ENCODE data around the gene MAP10.

The MAP10 gene

DNA sequence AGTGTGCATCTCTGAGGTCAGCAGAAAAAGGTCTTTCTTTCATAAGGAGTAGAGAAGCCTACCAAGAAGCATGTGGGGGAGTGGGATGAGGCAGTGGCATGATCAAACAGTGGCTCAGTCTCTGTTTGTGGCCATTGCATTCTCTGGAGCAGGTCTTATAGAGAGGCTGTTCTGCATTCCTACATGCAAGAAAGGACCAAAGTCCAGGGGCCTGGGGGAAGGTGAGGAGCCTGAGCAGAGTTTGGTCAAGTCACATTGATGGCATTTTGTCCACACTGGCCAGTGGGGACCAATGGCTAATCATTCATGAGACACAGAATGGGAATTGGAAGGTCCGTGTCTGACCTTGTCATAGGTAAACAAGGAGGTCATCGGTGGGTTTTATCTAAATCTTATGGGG is 25.4 kb downstream of the MAP10 start:
- ChIA-PET POLR2A (no interaction called here), CTCF (no interaction called here)
- no peak for DNase-seq (ENCODE audit: extremely low spot score)
- TF ChIP-seq CTBP1 (IDR thresholded peaks at IDR 0.05; ENCODE audit: borderline replicate concordance) (no peak), ZNF384 (IDR thresholded peaks at IDR 0.05) (no peak), TARDBP (IDR thresholded peaks at IDR 0.05) (no peak), NFRKB (IDR thresholded peaks at IDR 0.05) (no peak), FOXA1 (IDR thresholded peaks at IDR 0.05) (no peak), BHLHE40 (IDR thresholded peaks at IDR 0.05; ENCODE audit: borderline replicate concordance) (no peak), SP1 (IDR thresholded peaks at IDR 0.05) (no peak), L3MBTL2 (conservative IDR thresholded peaks at IDR 0.05) (no peak), ARNT (IDR thresholded peaks at IDR 0.05) (no peak), FOXK2 (IDR thresholded peaks at IDR 0.05) (no peak), HDGF (IDR thresholded peaks at IDR 0.05; ENCODE audit: borderline replicate concordance) (no peak), LEF1 (IDR thresholded peaks at IDR 0.05; ENCODE audit: borderline replicate concordance) (no peak), SUZ12 (IDR thresholded peaks at IDR 0.05) (no peak), FOXM1 (IDR thresholded peaks at IDR 0.05; ENCODE audit: borderline replicate concordance) (no peak), ELF4 (IDR thresholded peaks at IDR 0.05) (no peak)
- TF ChIP-seq, protein P1, sequence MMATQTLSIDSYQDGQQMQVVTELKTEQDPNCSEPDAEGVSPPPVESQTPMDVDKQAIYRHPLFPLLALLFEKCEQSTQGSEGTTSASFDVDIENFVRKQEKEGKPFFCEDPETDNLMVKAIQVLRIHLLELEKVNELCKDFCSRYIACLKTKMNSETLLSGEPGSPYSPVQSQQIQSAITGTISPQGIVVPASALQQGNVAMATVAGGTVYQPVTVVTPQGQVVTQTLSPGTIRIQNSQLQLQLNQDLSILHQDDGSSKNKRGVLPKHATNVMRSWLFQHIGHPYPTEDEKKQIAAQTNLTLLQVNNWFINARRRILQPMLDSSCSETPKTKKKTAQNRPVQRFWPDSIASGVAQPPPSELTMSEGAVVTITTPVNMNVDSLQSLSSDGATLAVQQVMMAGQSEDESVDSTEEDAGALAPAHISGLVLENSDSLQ (IDR thresholded peaks at IDR 0.05) = no peak

DNA sequence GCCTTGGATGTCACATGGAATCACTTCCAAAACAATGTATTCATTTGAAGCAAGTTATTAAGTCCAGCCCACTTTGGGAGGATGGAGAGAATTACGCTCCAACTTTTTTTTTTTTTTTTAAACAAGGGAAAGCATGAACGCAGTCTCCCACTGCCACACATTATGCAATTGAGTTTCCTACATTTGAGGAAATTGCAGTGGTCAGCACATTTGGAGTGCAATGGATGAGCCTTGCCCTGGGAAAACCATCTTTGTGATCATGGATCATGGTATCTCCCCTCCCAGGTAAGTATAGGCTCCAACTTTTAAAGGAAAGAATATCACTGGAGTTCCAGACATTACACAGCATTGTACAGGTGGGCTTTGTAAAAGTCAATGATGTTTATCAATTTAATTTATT is 26.7 kb downstream of the MAP10 start:
- DNase-seq (ENCODE audit: extremely low spot score) = no peak
- CTCF ChIA-PET = interaction anchor here (0.8 kb wide), 1 partner anchor 18 kb away, joined by 4 read pairs; no protein-coding TSS in a partner anchor
- TF ChIP-seq CTBP1 (IDR thresholded peaks at IDR 0.05; ENCODE audit: borderline replicate concordance) (no peak), FOXK2 (IDR thresholded peaks at IDR 0.05) (no peak), SUZ12 (IDR thresholded peaks at IDR 0.05) (no peak), ARNT (IDR thresholded peaks at IDR 0.05) (no peak), L3MBTL2 (conservative IDR thresholded peaks at IDR 0.05) (no peak), ELF4 (IDR thresholded peaks at IDR 0.05) (no peak), SP1 (IDR thresholded peaks at IDR 0.05) (no peak), FOXM1 (IDR thresholded peaks at IDR 0.05; ENCODE audit: borderline replicate concordance) (no peak), LEF1 (IDR thresholded peaks at IDR 0.05; ENCODE audit: borderline replicate concordance) (no peak), TARDBP (IDR thresholded peaks at IDR 0.05) (no peak), BHLHE40 (IDR thresholded peaks at IDR 0.05; ENCODE audit: borderline replicate concordance) (no peak), ZNF384 (IDR thresholded peaks at IDR 0.05) (no peak), FOXA1 (IDR thresholded peaks at IDR 0.05) (no peak), NFRKB (IDR thresholded peaks at IDR 0.05) (no peak), HDGF (IDR thresholded peaks at IDR 0.05; ENCODE audit: borderline replicate concordance) (no peak)
- TF ChIP-seq, protein P1 (IDR thresholded peaks at IDR 0.05) = no peak
- POLR2A ChIA-PET = no interaction called here

DNA sequence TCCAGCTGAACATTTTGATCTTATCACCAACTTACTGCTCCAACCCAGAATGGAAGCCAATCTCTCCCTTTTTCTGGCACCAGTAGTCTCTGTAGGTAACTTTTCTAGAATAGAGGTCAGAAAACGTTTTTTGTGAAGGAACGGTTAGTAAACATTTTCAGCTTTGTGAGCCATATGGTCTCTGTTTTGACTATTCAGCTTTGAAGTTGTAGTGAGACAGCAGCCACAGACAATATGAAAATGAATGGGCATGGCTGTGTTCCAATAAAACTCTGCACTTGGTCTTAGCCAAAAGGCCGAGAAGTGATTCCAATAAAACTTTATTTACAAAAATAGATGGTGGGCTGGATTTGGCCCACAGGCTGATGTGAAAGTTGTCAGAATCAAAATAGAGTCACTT is 28.9 kb downstream of the MAP10 start:
- no peak for DNase-seq (ENCODE audit: extremely low spot score)
- ChIA-PET POLR2A (no interaction called here), CTCF (no interaction called here)
- TF ChIP-seq FOXM1 (IDR thresholded peaks at IDR 0.05; ENCODE audit: borderline replicate concordance) = no peak
- no peak for TF ChIP-seq HDGF (IDR thresholded peaks at IDR 0.05; ENCODE audit: borderline replicate concordance)
- no peak for TF ChIP-seq FOXA1 (IDR thresholded peaks at IDR 0.05)

DNA sequence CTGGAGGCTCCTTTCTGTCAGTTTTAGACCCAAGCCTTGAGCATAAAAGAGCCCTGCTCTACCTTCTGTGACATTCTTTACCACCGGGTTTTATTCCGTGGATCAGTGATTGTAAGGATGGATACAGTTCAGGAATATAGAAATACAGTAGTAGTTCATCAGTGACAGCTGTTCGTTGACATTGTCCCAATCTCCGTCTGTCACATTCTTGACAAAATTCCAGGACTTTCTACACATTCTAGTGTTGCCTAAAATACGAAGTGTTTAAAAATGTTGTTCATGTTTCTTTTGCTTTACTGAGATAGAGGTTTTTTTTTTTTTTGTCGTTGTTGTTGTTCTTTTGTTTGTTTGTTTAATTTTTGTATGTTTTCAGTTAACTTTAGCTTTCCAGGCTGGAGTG is 29.9 kb downstream of the MAP10 start:
- ChIA-PET POLR2A (no interaction called here), CTCF (no interaction called here)
- DNase-seq (ENCODE audit: extremely low spot score) = no peak
- no peak for TF ChIP-seq FOXM1 (IDR thresholded peaks at IDR 0.05; ENCODE audit: borderline replicate concordance)
- TF ChIP-seq ELF4 (IDR thresholded peaks at IDR 0.05) = no peak
- no peak for TF ChIP-seq SP1 (IDR thresholded peaks at IDR 0.05)
- TF ChIP-seq LEF1 (IDR thresholded peaks at IDR 0.05; ENCODE audit: borderline replicate concordance) = no peak
- no peak for TF ChIP-seq L3MBTL2 (conservative IDR thresholded peaks at IDR 0.05)

DNA sequence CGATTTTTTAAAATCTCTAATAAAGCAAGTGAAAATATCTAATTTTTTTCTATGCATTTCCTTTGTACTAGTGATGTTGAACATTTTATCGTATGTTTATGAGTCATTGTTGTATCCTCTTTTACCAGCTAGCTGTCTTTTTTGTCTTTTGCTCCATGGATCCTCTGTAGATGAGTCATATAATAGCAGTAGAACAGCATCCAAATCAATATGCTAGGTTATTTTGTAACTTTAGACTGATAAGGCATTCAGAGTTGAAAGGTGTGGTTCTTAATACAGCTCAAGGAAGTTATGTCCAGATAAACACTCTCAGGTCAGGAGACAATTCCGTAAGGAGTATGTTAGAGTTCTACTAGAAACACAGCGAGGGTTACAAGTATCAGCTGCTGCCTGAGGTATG is 31.9 kb downstream of the MAP10 start:
- CTCF ChIA-PET = no interaction called here
- POLR2A ChIA-PET = no interaction called here
- TF ChIP-seq CTBP1 (IDR thresholded peaks at IDR 0.05; ENCODE audit: borderline replicate concordance) (no peak), SP1 (IDR thresholded peaks at IDR 0.05) (no peak), ZNF384 (IDR thresholded peaks at IDR 0.05) (no peak), TARDBP (IDR thresholded peaks at IDR 0.05) (no peak)
- DNase-seq (ENCODE audit: extremely low spot score) = no peak

DNA sequence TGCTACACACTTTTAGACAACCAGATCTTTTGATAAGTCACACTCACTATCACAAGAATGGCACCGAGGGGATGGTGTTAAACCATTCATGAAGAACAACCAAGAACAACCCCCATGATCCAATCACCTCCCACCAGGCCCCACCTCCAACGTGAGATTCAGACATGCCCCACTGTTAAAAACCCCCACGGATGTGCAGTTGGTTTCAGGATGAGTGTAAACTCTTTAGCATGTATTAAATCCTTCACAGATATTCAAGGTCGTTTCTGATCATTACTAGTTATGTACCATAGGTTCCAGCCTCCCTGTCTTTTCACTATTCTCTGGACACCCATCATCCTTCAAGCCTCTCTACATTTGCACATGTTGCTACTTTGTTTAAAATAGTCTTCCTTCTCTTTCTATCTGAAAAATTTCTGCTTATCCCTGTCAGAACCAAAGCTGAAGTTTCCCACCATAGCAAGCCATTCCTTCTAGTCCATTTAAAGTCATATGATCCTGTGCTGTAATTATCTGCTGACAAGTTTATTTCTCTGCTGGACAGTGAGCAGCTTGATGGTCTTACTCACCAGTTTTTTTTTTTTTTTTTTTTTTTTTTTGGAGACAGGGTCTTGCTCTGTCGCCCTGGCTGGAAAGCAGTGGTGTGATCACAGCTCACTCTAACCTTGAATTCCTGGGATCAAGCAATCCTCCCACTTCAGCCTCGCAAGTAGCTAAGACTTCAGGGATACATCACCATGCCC is 36.8 kb downstream of the MAP10 start:
- CTCF ChIA-PET = no interaction called here
- TF ChIP-seq SUZ12 (IDR thresholded peaks at IDR 0.05) (no peak), L3MBTL2 (conservative IDR thresholded peaks at IDR 0.05) (no peak), FOXK2 (IDR thresholded peaks at IDR 0.05) (no peak), FOXM1 (IDR thresholded peaks at IDR 0.05; ENCODE audit: borderline replicate concordance) (no peak), ZNF384 (IDR thresholded peaks at IDR 0.05) (peak; percentile 81; the same call in 1 of the 2 replicates), ELF4 (IDR thresholded peaks at IDR 0.05) (no peak), LEF1 (IDR thresholded peaks at IDR 0.05; ENCODE audit: borderline replicate concordance) (no peak), ARNT (IDR thresholded peaks at IDR 0.05) (no peak)
- TF ChIP-seq, protein P1 (IDR thresholded peaks at IDR 0.05) = no peak
- POLR2A ChIA-PET = no interaction called here

More for the DNA sequence above, 36.8 kb downstream of the MAP10 start:
- DNase-seq (ENCODE audit: extremely low spot score) = no peak
